Measurements from ENCODE around the gene MFAP3. TPM values are rescaled to one million over a fixed set of nuclear protein-coding genes. Genes with fewer than 3 reads are reported as not detected.
A peak's percentile ranks its signal among the peaks of the same experiment; 100 is the strongest.
"Not testable (repeated sequence)": the region's sequence is repeated elsewhere in the genome, so short reads cannot be mapped to it uniquely, and the experiment has no call there.

Gene MFAP3
- 8.8 TPM for polyA plus RNA-seq (2012; ENCODE audit: missing spikeins)

DNA sequence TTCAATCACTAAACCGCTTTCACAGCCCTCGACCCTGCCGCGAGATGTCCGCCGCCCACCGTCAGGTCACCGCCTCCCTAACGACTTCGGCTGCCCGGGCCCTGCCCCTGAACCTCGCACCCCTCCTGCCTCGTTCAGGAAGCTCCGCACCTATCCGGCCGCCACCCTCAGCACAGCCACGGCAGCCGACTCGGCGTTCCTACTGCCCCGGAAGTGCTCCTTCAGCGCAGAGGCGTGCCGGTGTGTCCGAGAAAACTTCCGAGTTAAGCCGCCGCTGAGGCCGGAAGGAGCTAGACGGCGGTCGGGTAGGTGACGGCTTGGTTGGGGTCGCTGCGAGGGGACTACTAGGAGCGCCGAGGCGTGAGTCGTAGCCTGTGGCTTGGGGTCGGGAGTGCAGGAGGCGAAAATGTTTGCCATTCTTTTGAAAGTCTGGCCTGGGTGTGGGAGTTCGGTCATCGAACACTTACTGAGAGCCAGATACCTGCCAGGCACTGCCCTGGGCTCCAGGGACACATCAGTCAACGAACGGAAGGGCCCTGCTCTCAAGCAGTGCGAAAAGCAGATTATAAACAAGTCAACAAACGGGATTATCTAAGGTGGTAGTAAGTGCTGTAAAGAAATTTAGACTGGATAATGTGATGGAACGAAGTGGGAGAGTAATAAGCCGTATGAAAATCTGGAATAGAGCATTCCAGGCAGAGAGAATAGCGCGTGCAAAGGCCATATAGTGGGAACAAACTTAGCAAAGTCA, at the start of gene MFAP3, which contains the start of gene FAM114A2:
TSS of gene MFAP3 (plus strand) at position 261 of the 751 bp plus-strand sequence. CDS start 10,756 bp downstream, outside the sequence.
TSS of gene FAM114A2 (minus strand) at position 204 of the 751 bp plus-strand sequence. CDS start 3,957 bp downstream, outside the sequence.
- DNase-seq (ENCODE audit: insufficient read length) (peak; percentile 73), FAIRE-seq (peak; percentile 96)
- peak; percentile 85 for TF ChIP-seq TAF1 (IDR thresholded peaks at IDR 0.05; ENCODE audit: borderline replicate concordance, low read depth, low read length)
- peak; percentile 95 for TF ChIP-seq POLR2A (IDR thresholded peaks at IDR 0.05; ENCODE audit: low read depth, low read length)
- TF ChIP-seq POLR2AphosphoS5 (IDR thresholded peaks at IDR 0.05; ENCODE audit: low read depth, low read length) = peak; percentile 95

DNA sequence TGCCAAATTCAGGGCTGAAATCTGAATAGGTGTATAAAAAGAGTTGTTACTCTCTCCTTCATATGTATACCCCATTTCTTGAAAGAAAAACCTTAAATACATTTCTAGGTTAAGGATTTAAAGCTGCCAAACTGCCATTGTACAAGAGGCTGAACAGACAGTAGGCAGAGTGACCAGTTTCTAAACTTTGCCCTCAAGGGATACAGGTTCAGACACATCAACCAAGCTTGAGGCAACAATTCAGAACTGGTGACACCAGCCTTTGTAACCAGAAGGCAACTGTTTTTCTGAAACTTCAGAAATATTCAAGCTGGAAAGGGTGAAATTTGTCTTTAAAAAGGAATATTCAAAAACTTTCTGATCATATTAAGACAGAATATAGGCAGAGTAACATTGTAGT, 47.6 kb upstream of the MFAP3 start:
- FAIRE-seq = no peak
- TF ChIP-seq POLR2AphosphoS5 (IDR thresholded peaks at IDR 0.05; ENCODE audit: low read depth, low read length) = no peak
- TF ChIP-seq POLR2A (IDR thresholded peaks at IDR 0.05; ENCODE audit: low read depth, low read length) = no peak
- no peak for TF ChIP-seq TAF1 (IDR thresholded peaks at IDR 0.05; ENCODE audit: borderline replicate concordance, low read depth, low read length)
- no peak for DNase-seq (ENCODE audit: insufficient read length)

DNA sequence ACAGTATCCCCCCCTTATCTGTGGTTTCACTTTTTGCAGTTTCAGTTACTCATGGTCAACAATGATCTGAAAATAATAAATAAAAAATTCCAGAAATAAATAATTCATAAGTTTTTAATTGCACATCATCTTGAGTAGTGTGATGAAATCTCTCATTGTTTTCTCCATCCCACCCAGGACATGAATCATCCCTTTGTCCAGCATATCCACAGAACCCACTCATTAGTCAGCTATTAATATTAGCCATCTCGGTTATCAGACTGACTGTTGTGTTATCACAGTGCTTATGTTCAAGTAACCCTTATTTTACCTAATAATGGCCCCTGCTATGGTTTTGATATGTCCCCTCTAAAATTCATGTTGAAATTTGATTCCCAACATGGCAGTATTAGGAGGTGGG, 40.8 kb upstream of the MFAP3 start:
- FAIRE-seq = no peak

DNA sequence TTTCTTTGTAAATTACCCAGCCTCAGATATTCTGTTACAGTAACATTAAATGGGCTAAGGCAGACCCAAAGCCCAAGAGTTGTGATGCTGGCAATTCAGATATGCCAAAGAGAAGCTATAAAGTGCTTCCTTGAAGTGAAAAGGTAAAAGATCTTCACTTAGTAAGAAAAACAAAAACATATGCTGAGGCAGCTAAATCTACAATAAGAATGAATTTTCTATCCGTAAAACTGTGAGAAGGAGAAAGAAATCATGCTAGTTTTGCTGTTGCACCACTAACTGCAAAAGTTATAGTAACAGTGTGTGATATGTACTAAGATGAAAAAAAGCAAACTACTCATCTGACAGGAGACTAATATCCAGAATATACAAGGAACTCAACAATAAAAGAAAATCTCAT, 40.0 kb upstream of the MFAP3 start:
- TF ChIP-seq POLR2AphosphoS5 (IDR thresholded peaks at IDR 0.05; ENCODE audit: low read depth, low read length) (no peak), TAF1 (IDR thresholded peaks at IDR 0.05; ENCODE audit: borderline replicate concordance, low read depth, low read length) (no peak), POLR2A (IDR thresholded peaks at IDR 0.05; ENCODE audit: low read depth, low read length) (no peak)
- no peak for FAIRE-seq
- no peak for DNase-seq (ENCODE audit: insufficient read length)

More for the DNA sequence above, 40.8 kb upstream of the MFAP3 start:
- TF ChIP-seq POLR2A (IDR thresholded peaks at IDR 0.05; ENCODE audit: low read depth, low read length) (no peak), TAF1 (IDR thresholded peaks at IDR 0.05; ENCODE audit: borderline replicate concordance, low read depth, low read length) (no peak), POLR2AphosphoS5 (IDR thresholded peaks at IDR 0.05; ENCODE audit: low read depth, low read length) (no peak)
- DNase-seq (ENCODE audit: insufficient read length) = no peak

DNA sequence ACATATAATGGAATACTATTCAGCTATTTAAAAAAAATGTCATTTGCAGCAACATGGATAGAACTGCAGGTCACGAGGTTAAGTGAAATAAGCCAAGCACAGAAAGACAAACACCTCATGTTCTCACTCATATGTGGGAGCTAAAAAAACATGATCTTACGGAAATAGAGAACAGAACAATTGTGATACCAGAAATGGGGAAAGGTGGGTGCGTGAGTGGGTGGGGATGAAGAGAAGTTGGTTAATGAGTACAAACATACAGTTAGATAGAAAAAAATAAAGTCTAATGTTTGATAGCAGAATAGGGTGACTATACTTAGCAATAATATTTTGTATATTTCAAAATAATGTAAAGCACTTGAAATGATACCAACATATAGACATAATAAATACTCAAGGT, 38.8 kb upstream of the MFAP3 start:
- DNase-seq (ENCODE audit: insufficient read length) (no peak), FAIRE-seq (no peak)
- TF ChIP-seq POLR2A (IDR thresholded peaks at IDR 0.05; ENCODE audit: low read depth, low read length) (no peak), POLR2AphosphoS5 (IDR thresholded peaks at IDR 0.05; ENCODE audit: low read depth, low read length) (no peak), TAF1 (IDR thresholded peaks at IDR 0.05; ENCODE audit: borderline replicate concordance, low read depth, low read length) (no peak)

DNA sequence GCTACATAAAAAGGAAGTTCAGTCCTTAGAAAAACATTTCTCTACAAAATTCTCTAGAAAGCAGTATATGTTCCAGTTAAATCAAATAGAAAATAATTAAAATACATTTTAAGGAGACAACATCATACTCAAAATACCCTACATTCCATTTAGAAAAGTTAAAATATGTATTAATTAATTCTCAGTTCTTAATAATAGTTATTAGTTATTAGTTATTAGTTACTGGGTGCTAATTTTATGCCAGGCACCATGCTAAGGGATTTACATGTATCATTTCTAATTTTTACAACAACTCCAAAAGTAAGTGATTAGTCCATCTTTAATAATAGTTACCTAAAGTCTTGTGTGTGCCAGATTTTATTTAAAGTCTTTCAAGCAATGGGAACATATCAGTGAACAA, 38.1 kb upstream of the MFAP3 start:
- TF ChIP-seq POLR2AphosphoS5 (IDR thresholded peaks at IDR 0.05; ENCODE audit: low read depth, low read length) (no peak), TAF1 (IDR thresholded peaks at IDR 0.05; ENCODE audit: borderline replicate concordance, low read depth, low read length) (no peak), POLR2A (IDR thresholded peaks at IDR 0.05; ENCODE audit: low read depth, low read length) (no peak)
- FAIRE-seq (no peak), DNase-seq (ENCODE audit: insufficient read length) (no peak)

DNA sequence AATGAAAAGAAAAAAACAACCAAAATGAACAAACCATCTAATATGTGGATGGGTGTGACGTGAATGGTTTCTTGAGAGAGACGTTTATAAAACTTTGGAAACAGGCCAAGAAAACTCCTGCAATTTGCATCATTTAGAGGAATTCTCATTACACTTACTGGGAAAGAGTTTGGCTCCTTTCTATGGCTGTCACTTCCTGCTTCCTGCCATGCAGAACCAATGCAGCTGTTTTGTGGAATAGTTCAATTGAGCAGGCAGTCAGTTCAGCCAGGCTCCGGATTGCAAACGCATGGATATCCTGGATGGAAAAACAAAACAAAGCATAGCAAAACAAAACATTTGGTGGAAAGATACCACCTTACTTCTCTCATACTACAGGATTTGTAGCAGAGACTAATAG, 36.7 kb upstream of the MFAP3 start:
- TF ChIP-seq TAF1 (IDR thresholded peaks at IDR 0.05; ENCODE audit: borderline replicate concordance, low read depth, low read length) (no peak), POLR2A (IDR thresholded peaks at IDR 0.05; ENCODE audit: low read depth, low read length) (no peak), POLR2AphosphoS5 (IDR thresholded peaks at IDR 0.05; ENCODE audit: low read depth, low read length) (no peak)
- FAIRE-seq = no peak
- DNase-seq (ENCODE audit: insufficient read length) = no peak

DNA sequence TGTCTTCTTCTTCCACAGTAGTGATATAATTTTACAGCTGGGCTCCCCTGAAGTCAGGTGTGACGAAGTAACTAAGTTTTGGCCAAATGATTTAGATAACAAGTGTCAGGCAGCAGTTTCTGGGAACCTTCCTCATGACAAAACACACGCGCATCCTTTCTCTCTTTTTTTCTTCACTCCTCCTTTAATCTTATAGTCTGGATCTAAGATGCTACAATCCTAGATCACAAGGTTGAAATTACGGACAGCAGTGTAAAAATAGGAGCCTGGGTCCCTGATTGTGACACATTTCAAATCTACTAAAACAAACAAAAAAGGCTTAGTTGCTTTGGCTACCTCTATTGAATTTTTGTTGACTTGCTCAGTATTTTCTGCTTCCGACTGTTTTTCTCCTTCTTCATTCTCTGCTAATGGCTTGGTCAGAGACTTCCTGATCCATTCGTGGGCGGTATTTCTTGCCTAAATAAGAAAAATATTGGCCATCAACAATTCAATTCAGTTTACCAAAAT, 36.2 kb upstream of the MFAP3 start:
- no peak for TF ChIP-seq POLR2AphosphoS5 (IDR thresholded peaks at IDR 0.05; ENCODE audit: low read depth, low read length)
- DNase-seq (ENCODE audit: insufficient read length) (no peak), FAIRE-seq (no peak)

DNA sequence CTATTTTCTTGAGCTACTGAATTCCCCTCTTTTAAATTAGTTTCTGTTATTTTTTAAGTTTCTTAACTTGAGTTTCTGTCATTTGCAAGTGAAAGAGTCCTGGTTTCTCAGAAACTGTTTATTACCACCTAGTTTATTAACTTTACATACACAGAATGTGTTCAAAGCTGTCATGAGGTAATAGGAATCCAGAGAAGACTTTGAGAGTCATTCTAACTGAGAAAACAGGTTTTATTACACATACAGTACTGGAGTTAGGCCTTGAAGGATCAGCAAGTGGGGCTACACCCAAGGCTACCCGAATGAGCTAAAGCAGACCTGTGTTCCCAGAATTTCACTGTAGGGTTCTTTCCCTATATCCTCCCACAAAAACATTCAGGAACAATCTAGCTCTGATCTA, 33.1 kb upstream of the MFAP3 start:
- no peak for FAIRE-seq
- no peak for DNase-seq (ENCODE audit: insufficient read length)
- TF ChIP-seq POLR2A (IDR thresholded peaks at IDR 0.05; ENCODE audit: low read depth, low read length) (no peak), TAF1 (IDR thresholded peaks at IDR 0.05; ENCODE audit: borderline replicate concordance, low read depth, low read length) (no peak), POLR2AphosphoS5 (IDR thresholded peaks at IDR 0.05; ENCODE audit: low read depth, low read length) (no peak)

DNA sequence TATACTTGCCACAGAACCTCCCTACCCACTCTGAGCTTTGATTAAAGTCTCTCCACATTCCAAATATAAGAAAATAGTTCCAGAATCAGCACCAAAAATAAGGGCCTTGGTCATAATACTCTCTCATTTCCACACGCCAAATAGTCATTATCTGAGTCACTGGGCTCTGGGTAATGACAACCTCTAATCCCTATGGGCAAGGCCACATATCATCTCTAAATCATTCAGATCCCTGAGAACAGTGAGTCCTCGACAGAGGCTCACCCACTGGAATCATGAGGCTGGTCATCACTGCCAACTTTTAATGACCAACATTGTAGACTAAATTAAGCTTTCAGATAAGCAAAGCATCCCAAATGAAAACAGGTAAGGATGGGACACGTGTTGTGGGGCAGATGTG, 28.1 kb upstream of the MFAP3 start:
- TF ChIP-seq TAF1 (IDR thresholded peaks at IDR 0.05; ENCODE audit: borderline replicate concordance, low read depth, low read length) (no peak), POLR2AphosphoS5 (IDR thresholded peaks at IDR 0.05; ENCODE audit: low read depth, low read length) (no peak), POLR2A (IDR thresholded peaks at IDR 0.05; ENCODE audit: low read depth, low read length) (no peak)
- no peak for DNase-seq (ENCODE audit: insufficient read length)
- no peak for FAIRE-seq

DNA sequence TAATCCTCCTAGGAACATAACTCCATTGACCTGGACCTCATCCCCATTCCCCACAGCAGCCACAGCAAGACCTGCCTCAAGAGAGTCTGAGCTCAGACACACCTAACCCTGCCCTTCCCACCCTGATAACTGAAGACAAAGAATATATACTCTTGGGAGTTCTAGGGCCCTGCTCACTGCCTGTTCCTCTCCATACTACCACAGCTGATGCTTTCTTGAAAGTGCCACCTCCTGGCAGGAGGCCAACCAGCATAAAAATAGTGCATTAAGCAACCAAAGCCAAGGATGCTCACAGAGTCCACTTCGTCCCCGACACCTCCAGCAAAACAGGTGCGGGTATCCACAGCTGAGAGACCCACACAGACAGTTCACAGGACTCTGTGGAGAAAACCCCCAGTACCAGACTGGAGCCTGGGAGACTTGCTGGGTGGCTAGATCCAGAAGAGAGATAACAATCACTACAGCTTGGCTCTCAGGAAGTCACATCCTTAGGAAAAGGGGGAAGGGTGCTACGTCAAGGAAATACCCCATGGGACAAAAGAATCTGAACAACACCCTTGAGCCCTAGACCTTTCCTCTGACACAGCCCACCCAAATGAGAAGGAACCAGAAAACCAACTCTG, 23.6 kb upstream of the MFAP3 start:
- no peak for TF ChIP-seq TAF1 (IDR thresholded peaks at IDR 0.05; ENCODE audit: borderline replicate concordance, low read depth, low read length)
- TF ChIP-seq POLR2AphosphoS5 (IDR thresholded peaks at IDR 0.05; ENCODE audit: low read depth, low read length) = no peak
- no peak for TF ChIP-seq POLR2A (IDR thresholded peaks at IDR 0.05; ENCODE audit: low read depth, low read length)
- DNase-seq (ENCODE audit: insufficient read length) (no peak), FAIRE-seq (no peak)

DNA sequence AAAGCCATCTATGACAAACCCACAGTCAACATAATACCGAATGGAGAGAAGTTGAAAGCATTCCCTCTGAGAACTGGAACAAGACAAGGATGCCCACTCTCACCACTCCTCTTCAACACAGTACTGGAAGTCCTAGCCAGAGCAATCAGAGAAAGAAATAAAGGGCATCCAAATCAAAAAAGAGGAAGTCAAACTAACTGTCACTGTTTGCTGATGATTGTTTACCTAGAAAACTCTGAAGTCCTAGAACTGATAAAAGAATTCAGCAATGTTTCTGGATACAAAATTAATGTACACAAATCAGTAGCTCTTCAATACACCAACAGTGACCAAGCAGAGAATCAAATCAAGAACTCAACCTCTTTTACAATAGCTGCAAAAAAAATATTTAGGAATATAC, 19.8 kb upstream of the MFAP3 start:
- DNase-seq (ENCODE audit: insufficient read length); FAIRE-seq: not testable (repeated sequence)
